MCF 10A (cell line): ENCODE measurements around the gene TPM4. TPM values are rescaled to one million over a fixed set of nuclear protein-coding genes. Genes with fewer than 3 reads are reported as not detected.

Experiments
- BruUV-seq: library from RNA; stranded (reverse); fragments of 400-500 nt; replicated peaks from 2 replicates; lab custom pipeline; 2021; lab: Mats Ljungman, UMichigan
- CTCF ChIA-PET: fragments of 300-600 bp; sonication (Branson Sonifier 250); formaldehyde crosslinking; extraction: SDS; loops from one replicate; lab custom pipeline; 2021; ENCODE audit warnings: antibody characterized with exemption, inconsistent platforms; lab: Yijun Ruan, JAX
- POLR2A ChIA-PET: fragments of 300-600, 350-650 bp; sonication (Branson Sonifier 250); formaldehyde crosslinking; extraction: SDS; loops from one replicate; lab custom pipeline; 2020; ENCODE audit warnings: antibody characterized with exemption, inconsistent platforms; lab: Yijun Ruan, JAX
- DNase-seq: peaks from one replicate; pipeline ENCODE4 v3.0.0-alpha.2; 2018; ENCODE audit not compliant: unreplicated experiment
- H3K27ac Mint-ChIP-seq: one replicate; pipeline ENCODE4 v1.8.0; 2022; ENCODE audit warnings: mild to moderate bottlenecking, low read depth, mixed read lengths; ENCODE audit not compliant: unreplicated experiment
- H3K27me3 Mint-ChIP-seq: one replicate; pipeline ENCODE4 v1.8.0; 2022; ENCODE audit warnings: mixed read lengths; ENCODE audit not compliant: insufficient read depth, unreplicated experiment
- H3K36me3 Mint-ChIP-seq: one replicate; pipeline ENCODE4 v1.8.0; 2022; ENCODE audit warnings: mild to moderate bottlenecking, moderate library complexity, mixed read lengths; ENCODE audit not compliant: insufficient read depth, unreplicated experiment
- H3K4me1 Mint-ChIP-seq: one replicate; pipeline ENCODE4 v1.8.0; 2022; ENCODE audit warnings: mixed read lengths; ENCODE audit not compliant: insufficient read depth, unreplicated experiment
- H3K4me3 Mint-ChIP-seq: one replicate; pipeline ENCODE4 v1.8.0; 2022; ENCODE audit warnings: mild to moderate bottlenecking, moderate library complexity, mixed read lengths; ENCODE audit not compliant: unreplicated experiment
- H3K9me3 Mint-ChIP-seq: one replicate; pipeline ENCODE4 v1.8.0; 2022; ENCODE audit warnings: mixed read lengths; ENCODE audit not compliant: unreplicated experiment
- CTCF ChIP-seq: fragments of 200-600 bp; IDR thresholded peaks from one replicate; pipeline ENCODE4 v1.8.0; 2022; ENCODE audit warnings: antibody characterized with exemption, mild to moderate bottlenecking; ENCODE audit not compliant: unreplicated experiment
- intact Hi-C: fragments of 100-400 bp; cut with micrococcal nuclease; formaldehyde crosslinking; loops from 2 replicates; pipeline ENCODE4 v1.14.1; 2022
- total RNA-seq: library from RNA; stranded (reverse); gene quantifications from 2 replicates; pipeline ENCODE4 v1.2.3, GENCODE V29; 2022

The TPM4 gene
- total RNA-seq, 1 experiment from 2014 or later, result 355 TPM

DNA sequence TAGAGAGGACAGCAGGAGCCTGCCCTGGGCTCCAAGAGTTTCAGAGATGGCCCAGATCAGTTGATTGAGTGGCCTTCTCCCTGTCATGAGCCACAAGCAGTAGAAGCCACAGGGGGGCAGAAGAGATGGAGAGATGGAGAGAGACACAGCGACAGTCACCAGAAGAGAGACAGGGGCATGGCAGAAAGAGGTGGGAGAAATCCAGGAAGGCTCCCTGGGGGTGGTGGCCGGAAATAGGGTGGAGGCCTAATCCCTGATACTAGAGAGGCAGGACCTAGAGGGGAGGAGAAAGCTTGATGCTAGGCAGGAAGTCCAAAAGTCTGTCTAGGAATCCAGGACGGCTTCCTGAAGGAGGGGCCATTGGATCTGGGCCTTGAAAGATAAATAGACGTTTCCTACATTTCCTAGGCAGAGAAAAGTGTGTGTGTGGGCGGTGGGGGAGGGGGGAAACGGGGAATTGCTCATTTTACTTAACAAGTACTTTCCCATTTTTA, 9.6 kb upstream of the TPM4 start:
- H3K4me3 Mint-ChIP-seq, result no peak overlapping the region
- intact Hi-C loops, result loop anchor here (1.0 to 2.0 kb wide), 2 partner anchors 13 to 44 kb away; partner anchors contain the start of gene RAB8A
- H3K27me3 Mint-ChIP-seq, result no peaks in the 10 kb centered on the region
- no peaks in the 10 kb centered on the region for H3K36me3 Mint-ChIP-seq
- no peak overlapping the region for H3K27ac Mint-ChIP-seq
- H3K9me3 Mint-ChIP-seq, result no peaks in the 10 kb centered on the region
- TF ChIP-seq CTCF, result no peak
- ChIA-PET POLR2A (interaction anchor here (0.6 to 4.3 kb wide), 6 partner anchors 10 to 254 kb away, joined by 3 to 51 read pairs (median 4); partner anchors contain the start of genes RAB8A and TPM4), CTCF (interaction anchor here (0.6 to 3.6 kb wide), 7 partner anchors 9 to 647 kb away, joined by 3 to 19 read pairs (median 3); partner anchors contain the start of genes AKAP8L and TPM4)
- H3K4me1 Mint-ChIP-seq, result peaks cover 12% of the 10 kb centered on the region
- DNase-seq, result peak; percentile 88
- no TSS peak for BruUV-seq

DNA sequence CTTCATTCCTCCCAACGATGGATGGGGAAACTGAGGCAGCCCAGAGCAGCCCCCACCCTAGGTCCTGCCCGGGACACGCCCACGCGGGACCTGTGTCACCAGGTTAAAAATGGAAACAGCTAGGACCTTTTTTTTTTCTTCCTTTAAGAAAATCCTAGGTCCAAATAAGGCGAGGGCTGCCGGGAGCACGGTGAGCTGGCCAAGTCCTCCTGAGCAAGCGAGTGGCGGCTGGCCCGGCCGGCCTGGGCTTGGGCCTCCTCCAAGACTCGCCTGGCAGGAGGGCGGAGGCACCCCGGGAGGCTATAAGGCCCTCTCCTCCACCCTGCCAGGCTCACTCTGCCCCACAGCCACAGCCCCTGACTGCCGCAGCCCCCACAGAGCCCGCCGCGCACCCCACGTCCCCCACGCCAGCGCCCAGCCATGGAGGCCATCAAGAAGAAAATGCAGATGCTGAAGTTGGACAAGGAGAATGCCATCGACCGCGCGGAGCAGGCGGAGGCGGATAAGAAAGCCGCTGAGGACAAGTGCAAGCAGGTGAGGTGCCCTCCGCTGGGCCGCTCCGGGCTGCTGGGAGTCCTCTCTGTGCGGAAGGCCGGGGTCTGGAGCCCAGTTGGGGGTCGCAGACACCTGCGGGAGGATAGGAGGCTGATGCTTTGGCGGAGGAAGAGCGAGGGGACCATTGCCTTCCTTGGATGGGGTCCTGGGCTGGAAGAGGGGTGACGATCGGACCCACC, 8.9 kb upstream of the TPM4 start:
- DNase-seq, result peak; percentile 92
- BruUV-seq, result no TSS peak
- no peaks in the 10 kb centered on the region for H3K36me3 Mint-ChIP-seq
- no peaks in the 10 kb centered on the region for H3K9me3 Mint-ChIP-seq
- H3K27ac Mint-ChIP-seq, result no peak overlapping the region
- TF ChIP-seq CTCF, result no peak
- intact Hi-C loops, result loop anchor here (1.0 to 2.0 kb wide), 2 partner anchors 12 to 43 kb away; partner anchors contain the start of gene RAB8A
- no peak overlapping the region for H3K4me3 Mint-ChIP-seq
- no peaks in the 10 kb centered on the region for H3K27me3 Mint-ChIP-seq
- ChIA-PET POLR2A (interaction anchor here (0.7 to 4.3 kb wide), 4 partner anchors 9 to 53 kb away, joined by 3 to 51 read pairs (median 6); partner anchors contain the start of genes RAB8A and TPM4), CTCF (interaction anchor here (0.6 to 3.6 kb wide), 4 partner anchors 18 to 437 kb away, joined by 3 to 19 read pairs (median 4); no protein-coding TSS in a partner anchor)
- H3K4me1 Mint-ChIP-seq, result peaks cover 12% of the 10 kb centered on the region

GRCh38 chr19:16068696-16069259, 7.5 kb upstream of the TPM4 start:
- no peak overlapping the region for H3K27ac Mint-ChIP-seq
- H3K36me3 Mint-ChIP-seq, result peaks cover 5% of the 10 kb centered on the region
- H3K4me1 Mint-ChIP-seq, result peaks cover 6% of the 10 kb centered on the region
- intact Hi-C loops, result no loop called here
- no peaks in the 10 kb centered on the region for H3K9me3 Mint-ChIP-seq
- TF ChIP-seq CTCF, result no peak
- DNase-seq, result no peak
- CTCF ChIA-PET, result interaction anchor here (0.6 to 1.0 kb wide), 3 partner anchors 10 to 93 kb away, joined by 3 to 4 read pairs (median 3); no protein-coding TSS in a partner anchor
- no TSS peak for BruUV-seq
- no peak overlapping the region for H3K4me3 Mint-ChIP-seq
- POLR2A ChIA-PET, result interaction anchor here (0.6 to 4.3 kb wide), 4 partner anchors 8 to 1176 kb away, joined by 3 to 51 read pairs (median 3); partner anchors contain the start of genes RAB8A and TPM4
- no peaks in the 10 kb centered on the region for H3K27me3 Mint-ChIP-seq
